ENCODE data around the gene WNT3.

- TF ChIP-seq BHLHE40 (IDR thresholded peaks at IDR 0.05; ENCODE audit: borderline replicate concordance) (no peak), L3MBTL2 (conservative IDR thresholded peaks at IDR 0.05) (no peak), SP1 (IDR thresholded peaks at IDR 0.05) (no peak), TARDBP (IDR thresholded peaks at IDR 0.05) (no peak), ZNF384 (IDR thresholded peaks at IDR 0.05) (no peak), ELF4 (IDR thresholded peaks at IDR 0.05) (no peak), SUZ12 (IDR thresholded peaks at IDR 0.05) (no peak), FOXK2 (IDR thresholded peaks at IDR 0.05) (no peak), FOXM1 (IDR thresholded peaks at IDR 0.05; ENCODE audit: borderline replicate concordance) (no peak), FOXA1 (IDR thresholded peaks at IDR 0.05) (no peak), LEF1 (IDR thresholded peaks at IDR 0.05; ENCODE audit: borderline replicate concordance) (no peak)
- TF ChIP-seq, protein P1, sequence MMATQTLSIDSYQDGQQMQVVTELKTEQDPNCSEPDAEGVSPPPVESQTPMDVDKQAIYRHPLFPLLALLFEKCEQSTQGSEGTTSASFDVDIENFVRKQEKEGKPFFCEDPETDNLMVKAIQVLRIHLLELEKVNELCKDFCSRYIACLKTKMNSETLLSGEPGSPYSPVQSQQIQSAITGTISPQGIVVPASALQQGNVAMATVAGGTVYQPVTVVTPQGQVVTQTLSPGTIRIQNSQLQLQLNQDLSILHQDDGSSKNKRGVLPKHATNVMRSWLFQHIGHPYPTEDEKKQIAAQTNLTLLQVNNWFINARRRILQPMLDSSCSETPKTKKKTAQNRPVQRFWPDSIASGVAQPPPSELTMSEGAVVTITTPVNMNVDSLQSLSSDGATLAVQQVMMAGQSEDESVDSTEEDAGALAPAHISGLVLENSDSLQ (IDR thresholded peaks at IDR 0.05), result no peak
These were observed 85.6 kb downstream of the WNT3 start for GRCh38 chr17:46732754-46733398.

Data from HEK293T (cell line).